Stimulated activated CD8-positive, alpha-beta memory T cell treated with anti-CD3 and anti-CD28 coated beads, Interleukin-15, amount 100 ng/mL, for 4 hours (primary cell): ENCODE data around the gene CST3.
"Not testable (repeated sequence)": the region's sequence is repeated elsewhere in the genome, so short reads cannot be mapped to it uniquely, and the experiment has no call there.

Experiments
- DNase-seq, 2 donors: peaks; one replicate each; pipeline ENCODE4 v3.0.0-alpha.2; 2020; ENCODE audit warnings: low read depth in 2 of 2

Gene CST3

GRCh38 chr20:23637282-23638221 lies at the start of gene CST3:
CST3 (minus strand) TSS chr20:23637955; CDS start chr20:23637862, 93 bp downstream.
- no peak for DNase-seq

DNA sequence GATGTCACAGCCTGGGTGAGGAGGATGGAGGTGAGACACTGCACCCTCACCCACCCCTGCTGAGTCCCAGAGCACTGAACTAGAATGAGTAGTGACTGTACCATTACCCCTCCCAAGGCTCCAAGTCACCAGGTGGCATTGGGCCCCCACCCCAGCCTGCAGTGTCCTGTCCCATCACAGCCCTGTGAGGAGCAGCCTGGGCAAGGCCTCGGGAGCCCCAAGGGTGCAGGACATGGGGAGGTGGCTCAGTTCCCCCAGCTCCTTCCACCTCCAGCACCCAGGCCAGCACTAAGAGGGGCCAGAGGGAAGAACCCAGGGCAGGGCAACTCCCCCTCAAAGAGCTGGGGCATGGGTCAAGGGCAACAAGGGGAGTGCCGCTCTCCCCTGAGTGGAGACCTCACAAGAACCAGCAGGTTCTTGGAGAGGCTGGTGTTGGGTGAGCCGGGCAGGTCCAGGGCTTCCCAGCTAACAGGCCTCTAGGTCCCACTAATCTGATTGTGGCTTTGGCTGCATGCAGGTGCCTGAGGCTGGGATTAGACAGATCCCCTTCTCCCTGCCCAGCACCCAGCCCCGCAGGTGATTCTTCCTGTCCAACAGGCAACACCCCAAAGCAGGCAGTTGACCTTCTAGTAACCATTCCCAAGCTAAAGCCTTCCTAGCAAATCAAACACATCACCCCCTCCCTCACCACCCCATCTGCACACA lies 48.4 kb upstream of the CST3 start:
- DNase-seq, result no peak

DNA sequence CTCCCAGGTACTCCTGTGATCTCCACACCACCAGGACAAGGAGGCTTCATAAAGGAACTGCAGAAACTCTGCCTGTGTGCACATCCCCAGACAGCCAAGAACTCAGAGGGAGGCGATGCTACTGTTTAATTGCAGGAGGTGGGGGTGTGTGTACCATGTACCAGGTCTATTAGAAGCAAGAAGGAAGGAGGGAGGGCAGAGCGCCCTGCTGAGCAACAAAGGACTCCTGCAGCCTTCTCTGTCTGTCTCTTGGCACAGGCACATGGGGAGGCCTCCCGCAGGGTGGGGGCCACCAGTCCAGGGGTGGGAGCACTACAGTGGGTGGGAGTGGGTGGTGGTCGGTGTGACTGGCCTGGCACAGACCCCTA lies 47.8 kb upstream of the CST3 start:
- not testable (repeated sequence) for DNase-seq

DNA sequence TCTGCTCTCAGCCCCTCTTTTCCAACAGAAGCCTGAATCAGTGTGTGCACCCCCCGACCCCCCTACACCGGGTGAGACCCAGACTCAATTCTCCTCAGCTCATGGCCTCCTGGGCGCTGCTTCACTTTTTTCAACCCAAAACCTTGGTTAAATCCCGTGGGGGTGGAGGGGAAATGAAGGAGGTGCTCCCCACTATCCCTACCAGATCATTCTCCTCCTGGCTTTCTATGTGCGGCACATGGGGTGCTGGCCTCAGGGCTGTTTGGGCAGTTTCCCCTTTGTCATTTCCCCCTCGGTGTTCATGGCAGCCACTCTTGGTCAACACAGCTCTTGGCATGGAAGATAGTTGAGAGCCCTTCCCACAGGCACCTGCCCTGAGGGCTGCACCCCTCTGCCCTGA lies 46.5 kb upstream of the CST3 start:
- DNase-seq, result no peak

DNA sequence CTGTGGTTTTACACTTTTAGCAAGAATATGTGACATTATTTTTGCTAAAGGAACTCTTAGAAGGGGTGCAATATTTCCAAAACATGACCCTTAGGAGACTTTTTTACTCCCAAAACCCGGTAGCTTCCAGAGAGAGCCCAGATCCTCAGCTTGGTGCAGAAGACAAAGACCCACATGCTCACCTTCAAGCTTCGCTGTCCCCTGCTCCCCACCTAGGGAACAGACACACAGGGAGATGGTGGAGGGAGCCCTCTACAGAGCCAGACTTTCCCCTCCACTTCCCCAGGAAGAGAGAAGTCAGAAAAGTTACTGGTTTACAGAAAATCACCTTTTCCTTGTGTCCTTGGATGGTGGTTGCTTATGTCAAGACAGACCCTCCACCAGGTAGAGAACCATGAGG lies 46.1 kb upstream of the CST3 start:
- DNase-seq, result no peak

DNA sequence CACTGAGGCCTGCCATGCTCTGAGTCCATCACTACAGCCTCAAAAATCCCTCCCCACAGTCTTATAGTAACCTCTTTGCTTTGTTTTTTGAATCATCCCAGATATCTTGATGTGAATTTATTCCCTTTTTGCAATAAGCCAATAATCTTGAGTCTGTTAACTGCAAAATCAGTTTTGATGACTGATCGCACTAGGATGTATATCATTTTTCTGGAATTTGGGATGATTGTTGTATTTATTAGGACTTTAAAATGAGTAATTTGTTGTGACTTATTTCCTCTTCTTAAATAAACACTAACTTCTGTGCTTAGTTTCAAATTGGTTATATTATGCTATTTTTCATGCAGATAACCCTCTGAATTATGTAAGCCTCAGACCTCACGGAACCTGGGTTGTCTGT lies 45.5 kb upstream of the CST3 start:
- DNase-seq, result no peak

DNA sequence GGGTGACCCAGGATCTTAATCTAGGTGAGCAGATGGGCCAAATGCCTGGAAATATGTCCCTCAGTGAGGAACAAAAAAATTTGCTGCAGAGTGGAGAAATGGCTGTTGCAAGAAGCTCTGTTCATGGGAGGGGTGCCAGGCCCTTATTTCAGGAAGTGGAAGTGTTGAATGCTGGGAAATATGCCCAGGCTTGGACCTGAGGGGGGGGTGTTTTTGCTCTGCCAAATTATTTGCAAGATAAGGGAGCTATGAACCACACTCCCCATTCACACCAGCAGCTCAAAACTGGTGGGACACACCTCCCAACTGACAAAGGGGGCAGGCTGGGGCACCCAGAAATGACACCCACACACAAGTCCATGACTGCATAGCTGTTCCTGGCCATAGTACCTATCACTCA lies 42.4 kb upstream of the CST3 start:
- DNase-seq, result no peak

DNA sequence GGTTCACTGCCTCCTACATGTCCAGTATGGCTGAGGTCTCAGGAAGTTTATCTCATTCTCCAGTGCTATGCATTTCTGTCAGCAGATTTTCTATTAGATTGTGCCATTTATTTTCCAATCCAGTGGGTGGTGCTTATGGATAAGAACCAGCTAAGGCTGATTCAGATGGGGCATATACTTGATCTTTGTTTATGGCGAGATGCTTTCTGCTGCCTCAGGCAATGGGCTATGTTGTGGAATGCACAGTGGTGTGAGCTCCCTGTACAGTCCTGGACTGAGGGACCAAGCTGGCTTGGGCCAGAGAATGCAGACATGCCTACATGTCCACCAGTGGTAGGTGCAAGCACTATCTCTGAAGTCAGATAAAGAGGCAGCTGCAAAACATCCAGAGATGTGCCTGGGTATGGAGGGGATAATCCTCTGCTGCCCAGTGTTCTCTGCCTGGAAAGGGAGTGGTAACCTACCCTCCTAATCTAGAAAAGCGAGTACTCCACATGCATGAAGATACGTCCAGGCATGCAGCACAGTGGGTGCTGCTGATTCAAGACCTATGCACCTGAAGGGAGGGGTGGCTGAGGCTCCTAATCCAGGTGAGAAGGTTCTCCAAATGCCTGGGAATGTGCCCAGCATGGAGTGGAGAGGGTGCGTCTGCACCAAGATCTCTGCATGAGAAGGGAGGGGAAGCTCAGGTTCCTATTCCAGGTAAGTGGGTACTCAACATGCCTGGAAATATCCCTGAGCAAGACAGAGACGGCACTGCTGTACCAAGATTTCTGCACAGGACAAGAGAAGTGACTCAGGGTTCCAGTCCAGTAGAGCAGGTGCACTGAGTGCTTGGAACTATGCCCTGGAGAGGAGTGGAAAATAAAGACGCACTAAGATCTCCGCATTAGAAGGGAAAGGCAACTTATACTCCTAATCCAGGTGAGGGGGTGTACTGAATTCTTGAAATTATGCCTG lies 41.7 kb upstream of the CST3 start:
- DNase-seq, result no peak

GRCh38 chr20:23673209-23673608 lies 35.5 kb upstream of the CST3 start:
- no peak for DNase-seq

DNA sequence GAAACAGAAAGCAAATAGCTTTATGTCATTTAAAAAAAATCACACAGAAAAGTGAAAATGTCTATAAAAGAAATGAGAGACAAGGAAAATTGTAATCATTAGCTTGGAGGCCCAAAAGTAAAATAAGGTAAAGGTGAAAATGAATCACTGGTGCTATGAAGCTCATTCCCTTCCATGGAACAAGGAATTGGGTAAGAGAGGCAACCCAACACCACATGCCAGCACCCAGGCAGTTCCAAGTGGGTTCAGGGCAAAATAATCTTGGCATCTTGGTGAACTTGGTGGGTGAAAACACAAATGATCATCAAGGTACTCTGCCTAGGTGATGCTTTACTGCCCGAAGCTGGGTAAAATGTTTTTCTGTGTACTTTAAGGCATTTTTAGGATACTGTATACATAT lies 34.4 kb upstream of the CST3 start:
- no peak for DNase-seq

DNA sequence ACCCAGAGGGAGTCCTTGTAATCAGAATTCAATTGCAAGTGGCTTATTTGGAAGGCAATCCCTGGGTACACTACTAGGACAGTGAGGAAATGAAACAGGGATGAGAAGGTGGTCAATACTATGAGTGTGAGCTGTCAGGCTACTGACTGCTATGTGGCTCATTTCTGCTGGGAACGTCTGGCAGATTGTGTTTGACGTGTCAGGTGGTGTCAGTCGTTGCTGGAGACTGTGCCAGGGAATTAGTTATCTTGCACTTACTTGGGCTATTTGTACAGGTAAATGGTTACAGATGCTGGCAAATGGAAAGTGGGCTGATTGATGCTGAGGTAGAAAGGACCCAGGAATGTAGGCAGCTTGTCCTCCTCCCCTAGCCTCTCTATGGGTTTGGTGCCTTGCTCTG lies 33.7 kb upstream of the CST3 start:
- no peak for DNase-seq

GRCh38 chr20:23670361-23670760 lies 32.6 kb upstream of the CST3 start:
- no peak for DNase-seq

DNA sequence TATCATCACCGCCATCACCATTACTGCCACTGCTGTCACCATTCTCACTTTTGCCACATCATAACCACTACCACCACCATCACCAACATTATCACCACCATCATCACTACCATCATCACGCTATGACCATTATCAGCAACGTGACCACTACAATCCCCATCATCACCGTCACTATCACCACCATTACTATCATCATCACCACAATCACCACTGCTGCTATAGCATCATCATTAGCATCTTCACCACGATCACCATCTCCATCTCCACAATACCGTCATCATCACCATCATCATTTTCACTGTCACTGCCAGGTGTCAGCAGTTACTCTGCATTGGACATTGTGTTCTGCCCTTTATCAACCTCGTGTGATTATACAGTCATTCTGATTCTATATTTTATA lies 32.1 kb upstream of the CST3 start:
- no peak for DNase-seq

- DNase-seq, result no peak
Observed at GRCh38 chr20:23669327-23669726, 31.6 kb upstream of the CST3 start.

GRCh38 chr20:23668477-23668951 lies 30.8 kb upstream of the CST3 start:
- DNase-seq, result no peak

GRCh38 chr20:23667666-23668065 lies 29.9 kb upstream of the CST3 start:
- no peak for DNase-seq

- DNase-seq, result no peak
Observed at GRCh38 chr20:23666698-23667097, 28.9 kb upstream of the CST3 start.

- no peak for DNase-seq
Observed at GRCh38 chr20:23666189-23666588, 28.4 kb upstream of the CST3 start.

DNA sequence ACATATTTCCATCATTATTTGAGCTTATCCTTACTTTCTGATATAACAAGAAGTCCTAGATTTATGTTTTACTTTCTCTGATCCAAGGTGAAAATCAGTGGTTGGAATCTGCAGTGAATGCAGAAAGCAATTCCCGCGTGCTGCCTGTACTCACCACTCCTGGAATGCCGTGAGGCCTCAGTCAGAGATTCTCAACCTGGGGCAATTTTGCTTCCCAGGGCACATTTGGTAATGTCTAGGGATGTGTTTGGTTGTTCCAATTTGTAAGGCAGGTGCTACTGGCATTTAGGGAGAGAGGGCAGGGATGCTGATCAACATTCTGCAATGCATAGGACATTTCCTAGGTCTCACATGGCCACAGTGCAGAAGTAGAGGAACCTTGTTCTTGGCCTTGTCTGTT lies 27.2 kb upstream of the CST3 start:
- no peak for DNase-seq

DNA sequence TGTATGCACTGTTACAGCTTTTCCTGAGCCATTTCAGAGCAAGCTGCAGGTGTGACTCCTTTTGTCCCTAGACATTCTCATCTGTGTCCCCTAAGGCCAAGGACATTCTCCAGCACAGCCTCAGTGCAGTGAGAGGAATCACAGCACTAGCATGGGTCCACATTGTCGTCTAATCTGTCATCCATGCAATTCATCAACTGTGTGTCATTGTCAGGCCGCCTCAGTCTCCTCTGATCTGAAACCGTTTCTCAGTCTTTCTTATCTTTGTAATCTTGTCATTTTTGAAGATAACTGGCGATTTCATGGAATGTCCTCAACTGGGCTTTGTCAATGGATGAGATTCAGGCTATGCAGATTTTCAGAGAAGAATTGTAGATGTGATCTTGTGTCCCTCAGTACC lies 26.3 kb upstream of the CST3 start:
- DNase-seq, result not testable (repeated sequence)

DNA sequence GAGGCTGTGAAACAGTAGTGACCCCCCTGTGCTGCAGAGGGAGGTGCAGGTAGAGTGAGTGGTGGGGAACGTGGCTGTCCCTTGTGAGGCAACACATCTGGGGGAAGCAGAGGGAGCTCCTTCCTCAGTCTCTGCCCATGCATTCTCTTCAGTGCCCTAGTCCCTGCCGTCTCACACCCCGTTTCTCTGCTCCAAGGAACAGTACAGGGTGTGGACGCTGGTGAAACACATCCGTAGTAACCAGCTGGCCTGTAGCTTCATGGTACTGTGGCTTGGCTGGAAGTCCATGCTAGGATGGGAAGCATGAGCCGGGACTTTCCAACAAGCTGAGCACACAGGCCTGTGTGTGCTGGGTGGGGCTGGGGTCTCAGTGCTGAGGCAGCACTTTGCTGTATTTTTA lies 25.4 kb upstream of the CST3 start:
- no peak for DNase-seq
